ENCODE results near the gene LARGE1.

The LARGE1 gene

GRCh38 chr22:33772745-33773144 lies 147.5 kb downstream of the LARGE1 start:
- DNase-seq (ENCODE audit: low spot score), result no peak

- no peak for DNase-seq (ENCODE audit: low spot score)
These were observed 149.1 kb downstream of the LARGE1 start for GRCh38 chr22:33771136-33771535.

- no peak for DNase-seq (ENCODE audit: low spot score)
These were observed 149.6 kb downstream of the LARGE1 start for GRCh38 chr22:33770723-33771122.

GRCh38 chr22:33766091-33766490 lies 154.2 kb downstream of the LARGE1 start:
- DNase-seq (ENCODE audit: low spot score), result no peak

- no peak for DNase-seq (ENCODE audit: low spot score)
These were observed 161.3 kb downstream of the LARGE1 start for GRCh38 chr22:33758961-33759360.

- no peak for DNase-seq (ENCODE audit: low spot score)
These were observed 162.3 kb downstream of the LARGE1 start for GRCh38 chr22:33757802-33758483.

GRCh38 chr22:33757041-33757801 lies 163.1 kb downstream of the LARGE1 start:
- no peak for DNase-seq (ENCODE audit: low spot score)

GRCh38 chr22:33756508-33756949 lies 163.7 kb downstream of the LARGE1 start:
- DNase-seq (ENCODE audit: low spot score), result no peak

- DNase-seq (ENCODE audit: low spot score), result no peak
These were observed 171.6 kb downstream of the LARGE1 start for GRCh38 chr22:33748714-33749113.

- no peak for DNase-seq (ENCODE audit: low spot score)
These were observed 172.6 kb downstream of the LARGE1 start for GRCh38 chr22:33747576-33748180.

- no peak for DNase-seq (ENCODE audit: low spot score)
These were observed 173.2 kb downstream of the LARGE1 start for GRCh38 chr22:33747029-33747428.

GRCh38 chr22:33746501-33746928 lies 173.8 kb downstream of the LARGE1 start:
- no peak for DNase-seq (ENCODE audit: low spot score)

- DNase-seq (ENCODE audit: low spot score), result no peak
These were observed 174.8 kb downstream of the LARGE1 start for GRCh38 chr22:33745501-33745900.

- DNase-seq (ENCODE audit: low spot score), result no peak
These were observed 176.5 kb downstream of the LARGE1 start for GRCh38 chr22:33743756-33744155.

- no peak for DNase-seq (ENCODE audit: low spot score)
These were observed 179.3 kb downstream of the LARGE1 start for GRCh38 chr22:33741025-33741424.

- DNase-seq (ENCODE audit: low spot score), result no peak
These were observed 180.8 kb downstream of the LARGE1 start for GRCh38 chr22:33739516-33739915.

- DNase-seq (ENCODE audit: low spot score), result no peak
These were observed 182.6 kb downstream of the LARGE1 start for GRCh38 chr22:33737662-33738061.

GRCh38 chr22:33735978-33736377 lies 184.3 kb downstream of the LARGE1 start:
- DNase-seq (ENCODE audit: low spot score), result no peak

GRCh38 chr22:33728847-33729246 lies 191.4 kb downstream of the LARGE1 start:
- no peak for DNase-seq (ENCODE audit: low spot score)

GRCh38 chr22:33726294-33726734 lies 194.0 kb downstream of the LARGE1 start:
- DNase-seq (ENCODE audit: low spot score), result no peak

GRCh38 chr22:33723915-33724314 lies 196.4 kb downstream of the LARGE1 start:
- no peak for DNase-seq (ENCODE audit: low spot score)

GRCh38 chr22:33722816-33723215 lies 197.5 kb downstream of the LARGE1 start:
- DNase-seq (ENCODE audit: low spot score), result no peak

Data from left forelimb (tissue), 1 donor.